ENCODE data around the gene KIF5A.

- TF ChIP-seq CTCF (IDR thresholded peaks at IDR 0.05) (no peak), EZH2 (IDR thresholded peaks at IDR 0.05; ENCODE audit: borderline replicate concordance, insufficient read depth, low read depth, low read length, poor library complexity, severe bottlenecking) (no peak)
These were observed 32.6 kb downstream of the KIF5A start for GRCh38 chr12:57582440-57582839.
